22Rv1 (cell line): ENCODE measurements around the gene TMX1.

Source experiments
- H3K27ac ChIP-seq: fragments of 450-650 bp; 2 replicates; pipeline ENCODE4 v1.5.1; 2017
- ZFX ChIP-seq: fragments of 450-650 bp; IDR thresholded peaks from 2 replicates; pipeline ENCODE4 v1.6.1; 2017; ENCODE audit warnings: antibody characterized with exemption, borderline replicate concordance
- TF ChIP-seq, protein P1 (sequence below): fragments of 450-650 bp; IDR thresholded peaks from 2 replicates; pipeline ENCODE4 v1.5.1; 2017; ENCODE audit warnings: mild to moderate bottlenecking

The TMX1 gene

GRCh38 chr14:51224551-51224950, 15.5 kb upstream of the TMX1 start:
- TF ChIP-seq ZFX: no peak
- TF ChIP-seq, protein P1, sequence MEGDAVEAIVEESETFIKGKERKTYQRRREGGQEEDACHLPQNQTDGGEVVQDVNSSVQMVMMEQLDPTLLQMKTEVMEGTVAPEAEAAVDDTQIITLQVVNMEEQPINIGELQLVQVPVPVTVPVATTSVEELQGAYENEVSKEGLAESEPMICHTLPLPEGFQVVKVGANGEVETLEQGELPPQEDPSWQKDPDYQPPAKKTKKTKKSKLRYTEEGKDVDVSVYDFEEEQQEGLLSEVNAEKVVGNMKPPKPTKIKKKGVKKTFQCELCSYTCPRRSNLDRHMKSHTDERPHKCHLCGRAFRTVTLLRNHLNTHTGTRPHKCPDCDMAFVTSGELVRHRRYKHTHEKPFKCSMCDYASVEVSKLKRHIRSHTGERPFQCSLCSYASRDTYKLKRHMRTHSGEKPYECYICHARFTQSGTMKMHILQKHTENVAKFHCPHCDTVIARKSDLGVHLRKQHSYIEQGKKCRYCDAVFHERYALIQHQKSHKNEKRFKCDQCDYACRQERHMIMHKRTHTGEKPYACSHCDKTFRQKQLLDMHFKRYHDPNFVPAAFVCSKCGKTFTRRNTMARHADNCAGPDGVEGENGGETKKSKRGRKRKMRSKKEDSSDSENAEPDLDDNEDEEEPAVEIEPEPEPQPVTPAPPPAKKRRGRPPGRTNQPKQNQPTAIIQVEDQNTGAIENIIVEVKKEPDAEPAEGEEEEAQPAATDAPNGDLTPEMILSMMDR: no peak
- H3K27ac ChIP-seq: no peak overlapping the region

GRCh38 chr14:51225751-51226150, 14.3 kb upstream of the TMX1 start:
- TF ChIP-seq, protein P1: no peak
- TF ChIP-seq ZFX: no peak
- H3K27ac ChIP-seq: no peak overlapping the region

DNA sequence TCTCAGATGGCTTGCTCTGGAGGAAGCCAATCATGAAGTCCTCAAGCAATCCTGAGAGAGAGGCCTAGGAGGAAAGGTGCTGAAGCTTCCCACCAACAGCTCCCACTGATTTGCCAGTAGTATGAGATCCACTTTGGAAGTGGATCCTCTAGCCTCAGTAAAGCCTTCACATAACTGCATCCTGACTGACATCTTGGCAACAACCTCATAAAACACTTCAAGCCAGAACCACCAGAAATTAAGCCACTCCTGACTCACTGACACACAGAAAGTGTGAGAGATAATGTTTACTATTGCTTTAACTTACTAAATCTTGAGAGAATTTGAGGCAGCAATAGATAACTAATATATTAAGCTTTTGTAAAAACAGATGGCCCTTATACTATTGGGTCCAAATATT, 11.7 kb upstream of the TMX1 start:
- TF ChIP-seq ZFX: no peak
- TF ChIP-seq, protein P1: no peak
- no peak overlapping the region for H3K27ac ChIP-seq

GRCh38 chr14:51228890-51229289, 11.2 kb upstream of the TMX1 start:
- TF ChIP-seq, protein P1: no peak
- no peak for TF ChIP-seq ZFX
- no peak overlapping the region for H3K27ac ChIP-seq

- H3K27ac ChIP-seq: no peak overlapping the region
- no peak for TF ChIP-seq ZFX
Measured at GRCh38 chr14:51236314-51236713, 3.7 kb upstream of the TMX1 start.

DNA sequence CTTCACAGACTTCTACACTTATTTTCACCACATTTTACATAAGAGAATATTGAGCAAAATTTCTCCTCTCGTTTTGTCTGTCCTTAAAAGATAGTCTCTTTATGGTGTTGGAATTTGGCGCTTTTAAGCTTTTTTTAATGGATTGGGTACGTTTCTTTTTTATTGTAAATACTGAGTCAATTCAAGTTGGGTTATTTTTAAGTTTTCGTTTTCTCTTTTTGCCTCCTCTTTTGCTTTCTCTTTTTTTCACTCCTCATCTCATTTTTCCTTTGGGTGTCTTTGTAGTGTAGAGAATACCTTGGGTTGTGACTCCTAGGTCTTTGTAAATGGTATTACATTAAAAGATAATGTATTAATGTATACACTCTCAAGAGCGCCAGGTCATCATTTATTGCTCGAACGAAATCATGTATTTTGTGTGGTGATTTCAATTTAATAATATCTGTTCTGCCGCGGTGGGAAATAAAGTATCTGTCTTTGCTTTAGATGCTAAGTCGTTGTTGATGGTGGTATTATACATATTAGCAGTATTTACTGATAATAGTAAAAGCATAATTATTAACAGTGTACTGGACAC, 845 bp downstream of the TMX1 start:
- no peak for TF ChIP-seq ZFX
- TF ChIP-seq, protein P1: no peak
- H3K27ac ChIP-seq: peak overlapping the region; percentile 65; the same call in 1 of the 2 replicates

GRCh38 chr14:51242545-51243490, 2.8 kb downstream of the TMX1 start:
- no peak for TF ChIP-seq ZFX
- TF ChIP-seq, protein P1: no peak
- no peak overlapping the region for H3K27ac ChIP-seq
